ENCODE results near the gene KANSL2.

DNA sequence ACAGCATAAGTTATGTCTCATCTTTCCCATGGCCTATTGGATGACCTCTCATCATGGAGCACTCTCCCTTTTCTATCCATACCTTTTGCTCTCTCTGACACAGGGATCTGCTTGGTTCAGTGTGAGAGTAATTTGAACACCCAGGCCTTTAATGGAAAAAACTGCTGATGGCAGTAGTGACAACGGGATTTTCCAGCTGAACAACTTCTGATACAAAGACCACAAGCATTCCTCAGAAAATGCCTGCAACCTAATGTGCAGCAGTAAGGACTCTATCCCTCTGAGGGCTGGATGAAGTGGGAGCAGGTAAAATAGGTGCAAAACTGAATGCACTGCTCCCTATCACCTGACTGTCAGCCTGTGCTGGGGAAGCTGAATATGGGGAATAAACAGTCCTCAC is 51.0 kb downstream of the KANSL2 start:
- TF ChIP-seq, protein P1, sequence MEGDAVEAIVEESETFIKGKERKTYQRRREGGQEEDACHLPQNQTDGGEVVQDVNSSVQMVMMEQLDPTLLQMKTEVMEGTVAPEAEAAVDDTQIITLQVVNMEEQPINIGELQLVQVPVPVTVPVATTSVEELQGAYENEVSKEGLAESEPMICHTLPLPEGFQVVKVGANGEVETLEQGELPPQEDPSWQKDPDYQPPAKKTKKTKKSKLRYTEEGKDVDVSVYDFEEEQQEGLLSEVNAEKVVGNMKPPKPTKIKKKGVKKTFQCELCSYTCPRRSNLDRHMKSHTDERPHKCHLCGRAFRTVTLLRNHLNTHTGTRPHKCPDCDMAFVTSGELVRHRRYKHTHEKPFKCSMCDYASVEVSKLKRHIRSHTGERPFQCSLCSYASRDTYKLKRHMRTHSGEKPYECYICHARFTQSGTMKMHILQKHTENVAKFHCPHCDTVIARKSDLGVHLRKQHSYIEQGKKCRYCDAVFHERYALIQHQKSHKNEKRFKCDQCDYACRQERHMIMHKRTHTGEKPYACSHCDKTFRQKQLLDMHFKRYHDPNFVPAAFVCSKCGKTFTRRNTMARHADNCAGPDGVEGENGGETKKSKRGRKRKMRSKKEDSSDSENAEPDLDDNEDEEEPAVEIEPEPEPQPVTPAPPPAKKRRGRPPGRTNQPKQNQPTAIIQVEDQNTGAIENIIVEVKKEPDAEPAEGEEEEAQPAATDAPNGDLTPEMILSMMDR (IDR thresholded peaks at IDR 0.05) = no peak
- TF ChIP-seq POLR2A (IDR thresholded peaks at IDR 0.05) = no peak
